UCSD-AML1 (cell line): ENCODE measurements around the gene ZNF586.
"Not testable (repeated sequence)": the region's sequence is repeated elsewhere in the genome, so short reads cannot be mapped to it uniquely, and the experiment has no call there.

ENCODE experiments used
- DNase-seq: peaks from one replicate; lab custom pipeline; 2025; ENCODE audit not compliant: unreplicated experiment; lab: John Stamatoyannopoulos, UW

Gene ZNF586

DNA sequence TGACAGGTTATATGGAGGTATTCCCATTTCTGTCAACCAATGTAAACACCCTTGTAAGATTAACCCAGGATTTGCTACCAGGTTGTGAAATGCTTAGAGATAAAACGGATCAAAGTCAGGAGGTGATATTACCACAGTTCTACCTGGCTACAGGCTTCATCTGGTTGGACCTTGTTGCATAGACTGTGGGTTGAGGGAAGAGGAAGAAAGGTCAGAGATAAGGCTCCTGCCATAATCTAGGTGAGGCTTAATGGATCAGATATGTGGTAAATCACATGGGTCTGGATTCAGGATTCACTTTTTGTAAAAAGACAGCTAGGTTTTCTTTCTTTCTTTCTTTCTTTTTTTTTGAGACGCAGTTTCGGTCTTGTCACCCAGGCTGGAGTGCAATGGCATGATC is 52.0 kb downstream of the ZNF586 start:
- DNase-seq, result not testable (repeated sequence)

DNA sequence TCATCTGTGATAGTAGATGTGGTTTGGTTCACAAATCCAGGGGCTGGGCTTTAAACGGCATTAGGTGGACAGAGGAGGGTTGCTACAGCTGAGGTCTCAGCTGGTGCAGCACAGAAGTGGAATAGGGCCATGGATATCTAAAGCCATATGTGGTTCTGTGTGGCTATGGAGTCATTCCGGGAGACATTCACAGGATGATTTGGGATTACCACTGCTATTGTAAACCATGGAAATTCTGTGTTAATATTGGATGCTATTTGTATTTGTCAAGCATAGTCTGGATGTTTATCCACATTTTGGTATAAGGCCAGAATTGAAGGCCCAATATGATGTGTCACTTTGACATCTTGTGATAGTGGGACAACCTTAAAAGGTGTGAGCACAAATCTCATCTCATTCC is 53.7 kb downstream of the ZNF586 start:
- not testable (repeated sequence) for DNase-seq

DNA sequence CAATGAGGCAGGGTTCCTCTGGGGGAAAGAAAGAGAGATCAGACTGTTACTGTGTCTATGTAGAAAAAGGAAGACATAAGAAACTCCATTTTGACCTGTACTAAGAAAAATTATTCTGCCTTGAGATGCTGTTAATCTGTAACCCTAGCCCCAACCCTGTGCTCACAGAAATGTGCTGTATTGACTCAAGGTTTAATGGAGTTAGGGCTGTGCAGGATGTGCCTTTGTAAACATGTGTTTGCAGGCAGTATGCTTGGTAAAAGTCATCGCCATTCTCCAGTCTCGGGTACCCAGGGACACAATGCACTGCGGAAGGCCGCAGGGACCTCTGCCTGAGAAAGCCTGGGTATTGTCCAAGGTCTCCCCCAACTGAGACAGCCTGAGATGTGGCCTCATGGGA is 54.1 kb downstream of the ZNF586 start:
- DNase-seq, result not testable (repeated sequence)

DNA sequence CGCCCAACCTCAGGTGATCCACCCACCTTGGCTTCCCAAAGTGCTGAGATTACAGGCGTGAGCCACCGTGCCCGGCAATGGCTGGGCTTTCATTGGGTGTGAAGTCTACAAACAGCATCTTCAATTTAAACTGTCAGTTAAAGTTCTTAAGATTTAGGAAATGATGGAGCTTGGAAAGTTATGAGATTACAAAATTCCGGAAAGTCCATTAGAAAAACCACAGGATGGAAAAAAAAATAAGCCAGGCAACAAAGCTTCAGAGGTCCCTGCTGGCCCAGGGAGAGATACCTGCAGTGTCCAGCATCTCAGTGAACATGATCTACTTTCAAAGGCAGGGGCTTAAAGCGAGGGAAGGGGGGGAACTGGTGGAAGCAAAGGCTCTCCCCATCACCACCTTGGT is 56.0 kb downstream of the ZNF586 start:
- no peak for DNase-seq

DNA sequence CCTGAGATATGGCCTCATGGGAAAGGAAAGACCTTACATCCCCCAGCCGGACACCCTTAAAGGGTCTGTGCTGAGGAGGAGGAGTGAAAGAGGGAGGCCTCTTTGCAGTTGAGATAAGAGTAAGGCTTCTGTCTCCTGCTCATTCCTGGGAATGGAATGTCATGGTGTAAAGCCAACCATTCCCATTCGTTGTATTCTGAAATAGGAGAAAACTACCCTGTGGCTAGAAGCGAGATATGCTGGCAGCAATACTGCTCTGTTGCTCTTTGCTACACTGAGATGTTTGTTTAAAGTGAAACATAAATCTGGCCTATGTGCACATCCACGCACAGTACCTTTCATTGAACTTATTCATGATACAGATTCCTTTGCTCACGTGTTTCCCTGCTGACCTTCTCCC is 59.8 kb downstream of the ZNF586 start:
- no peak for DNase-seq

DNA sequence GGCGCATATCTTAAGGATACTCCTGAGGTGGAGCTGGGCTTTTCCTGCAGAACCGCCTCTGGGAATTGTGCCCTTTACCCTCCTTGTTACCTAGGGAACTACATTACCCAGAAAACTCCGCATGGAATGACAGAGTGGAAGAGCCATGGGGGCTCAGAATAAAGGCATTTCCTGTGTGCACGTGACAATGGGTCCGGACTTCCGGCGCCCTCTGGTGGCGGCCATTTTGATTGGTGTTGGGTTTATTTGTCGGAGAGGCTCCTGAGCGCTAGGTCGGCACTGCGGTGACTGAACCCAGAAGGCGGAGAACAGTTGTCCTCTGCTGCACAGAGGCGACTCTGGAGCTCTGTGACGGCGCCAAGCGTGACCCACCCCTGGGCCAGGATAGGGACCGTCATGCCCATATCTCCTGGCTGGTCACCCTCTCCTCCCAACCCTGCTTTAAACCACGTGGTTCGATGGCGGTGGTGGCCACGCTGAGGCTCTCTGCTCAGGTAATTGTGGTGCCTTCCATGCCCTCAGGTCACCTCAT is 60.7 kb downstream of the ZNF586 start, which contains the start of gene ZNF587B:
Gene ZNF587B, plus strand, starts transcription at position 229 of the 532 bp plus-strand sequence. Its CDS starts 230 bp downstream, at position 459.
- peak; percentile 36 for DNase-seq
